Mesenchymal stem cell (in vitro differentiated cells and primary cell): ENCODE data around the gene ANXA8.

Experiments used
- DNase-seq: peaks from one replicate; pipeline ENCODE4 v3.0.0-alpha.2; 2013
- H2AFZ ChIP-seq: one replicate; pipeline ENCODE4 v1.6.1; 2013; ENCODE audit warnings: low read depth, mild to moderate bottlenecking, control low read depth, inconsistent platforms, low read length, moderate library complexity
- H2AK5ac ChIP-seq: 2 replicates; pipeline ENCODE4 v1.6.1; 2013; ENCODE audit warnings: low read length, moderate library complexity, mild to moderate bottlenecking, inconsistent platforms; ENCODE audit not compliant: severe bottlenecking
- H2BK120ac ChIP-seq: one replicate; pipeline ENCODE4 v1.6.1; 2013; ENCODE audit warnings: low read depth, mild to moderate bottlenecking, inconsistent platforms, low read length, moderate library complexity
- H2BK12ac ChIP-seq, 2 experiments: one replicate each; pipeline ENCODE4 v1.6.1; 2013; ENCODE audit warnings: inconsistent platforms in 2 of 2, low read length in 2 of 2, mild to moderate bottlenecking in 2 of 2, moderate library complexity in 2 of 2, control low read depth in 1 of 2
- H2BK15ac ChIP-seq: one replicate; pipeline ENCODE4 v1.6.1; 2013; ENCODE audit warnings: mild to moderate bottlenecking, low read depth, inconsistent platforms; ENCODE audit not compliant: poor library complexity, severe bottlenecking
- H2BK5ac ChIP-seq: 2 replicates; pipeline ENCODE4 v1.6.1; 2013; ENCODE audit warnings: low read depth, mild to moderate bottlenecking, low read length, control low read depth, inconsistent platforms; ENCODE audit not compliant: poor library complexity, severe bottlenecking
- H3K14ac ChIP-seq, 2 experiments: one replicate each; pipeline ENCODE4 v1.6.1; 2013; ENCODE audit warnings: inconsistent platforms in 2 of 2, low read length in 2 of 2, control low read depth in 1 of 2, mild to moderate bottlenecking in 1 of 2, moderate library complexity in 1 of 2
- H3K18ac ChIP-seq, 2 experiments: one replicate each; pipeline ENCODE4 v1.6.1; 2013; ENCODE audit warnings: inconsistent platforms in 2 of 2, low read length in 2 of 2, control low read depth in 1 of 2, low read depth in 1 of 2, mild to moderate bottlenecking in 1 of 2
- H3K23ac ChIP-seq, 2 experiments: one replicate each; pipeline ENCODE4 v1.6.1; 2013; ENCODE audit warnings: inconsistent platforms in 2 of 2, low read length in 2 of 2, mild to moderate bottlenecking in 2 of 2, moderate library complexity in 2 of 2, control low read depth in 1 of 2
- H3K27ac ChIP-seq: 2 replicates; pipeline ENCODE4 v1.5.1; 2013; ENCODE audit warnings: mild to moderate bottlenecking, moderate library complexity, low read length, control low read depth, inconsistent platforms; ENCODE audit not compliant: poor library complexity, severe bottlenecking
- H3K27me3 ChIP-seq, 2 experiments: 2 replicates each; pipeline versions ENCODE4 v1.6.1 to v1.7.0; 2013; ENCODE audit warnings: low read length in 2 of 2, mild to moderate bottlenecking in 2 of 2, moderate library complexity in 2 of 2, control low read depth in 1 of 2, inconsistent platforms in 1 of 2; ENCODE audit not compliant: control insufficient read depth in 1 of 2, insufficient read depth in 1 of 2
- H3K36me3 ChIP-seq, 2 experiments: 2 replicates each; pipeline versions ENCODE4 v1.6.1 to v1.7.0; 2013; ENCODE audit warnings: low read length in 2 of 2, control low read depth in 1 of 2, inconsistent platforms in 1 of 2, low read depth in 1 of 2, mild to moderate bottlenecking in 1 of 2; ENCODE audit not compliant: insufficient read depth in 2 of 2, control insufficient read depth in 1 of 2
- H3K4ac ChIP-seq, 2 experiments: one replicate each; pipeline ENCODE4 v1.6.1; 2013; ENCODE audit warnings: inconsistent platforms in 2 of 2, low read length in 2 of 2, mild to moderate bottlenecking in 2 of 2, moderate library complexity in 2 of 2, control low read depth in 1 of 2, low read depth in 1 of 2
- H3K4me1 ChIP-seq: 2 replicates; pipeline ENCODE4 v1.6.1; 2013; ENCODE audit warnings: low read depth, low read length, control low read depth; ENCODE audit not compliant: control insufficient read depth, insufficient read depth
- H3K4me2 ChIP-seq: 2 replicates; pipeline ENCODE4 v1.6.1; 2013; ENCODE audit warnings: low read length, mild to moderate bottlenecking, inconsistent platforms; ENCODE audit not compliant: poor library complexity, severe bottlenecking
- H3K4me3 ChIP-seq, 2 experiments: 2 replicates each; pipeline versions ENCODE4 v1.5.1 to v1.7.0; 2013; ENCODE audit warnings: low read length in 2 of 2, mild to moderate bottlenecking in 2 of 2, control low read depth in 1 of 2, low read depth in 1 of 2; ENCODE audit not compliant: insufficient read depth in 1 of 2
- H3K79me1 ChIP-seq: replicated peaks from 2 replicates; pipeline ENCODE4 v1.6.1; 2013; ENCODE audit warnings: mild to moderate bottlenecking, control low read depth, low read length, inconsistent platforms; ENCODE audit not compliant: poor library complexity, severe bottlenecking
- H3K9ac ChIP-seq: 2 replicates; pipeline ENCODE4 v1.7.0; 2013; ENCODE audit warnings: mild to moderate bottlenecking, low read length, moderate library complexity
- H3K9me3 ChIP-seq: 2 replicates; pipeline ENCODE4 v1.7.0; 2013; ENCODE audit warnings: mild to moderate bottlenecking, low read length; ENCODE audit not compliant: control insufficient read depth
- H4K8ac ChIP-seq: one replicate; pipeline ENCODE4 v1.6.1; 2013; ENCODE audit warnings: inconsistent platforms, mild to moderate bottlenecking, low read length, moderate library complexity
- H4K91ac ChIP-seq: one replicate; pipeline ENCODE4 v1.6.1; 2013; ENCODE audit warnings: mild to moderate bottlenecking, low read length, inconsistent platforms
- WGBS: methylation state at CpG from one replicate; pipeline ENCODE4 v1.1.7; 2013; ENCODE audit warnings: mixed read lengths; 5-methylcytosine and 5-hydroxymethylcytosine counted together

The ANXA8 gene

DNA sequence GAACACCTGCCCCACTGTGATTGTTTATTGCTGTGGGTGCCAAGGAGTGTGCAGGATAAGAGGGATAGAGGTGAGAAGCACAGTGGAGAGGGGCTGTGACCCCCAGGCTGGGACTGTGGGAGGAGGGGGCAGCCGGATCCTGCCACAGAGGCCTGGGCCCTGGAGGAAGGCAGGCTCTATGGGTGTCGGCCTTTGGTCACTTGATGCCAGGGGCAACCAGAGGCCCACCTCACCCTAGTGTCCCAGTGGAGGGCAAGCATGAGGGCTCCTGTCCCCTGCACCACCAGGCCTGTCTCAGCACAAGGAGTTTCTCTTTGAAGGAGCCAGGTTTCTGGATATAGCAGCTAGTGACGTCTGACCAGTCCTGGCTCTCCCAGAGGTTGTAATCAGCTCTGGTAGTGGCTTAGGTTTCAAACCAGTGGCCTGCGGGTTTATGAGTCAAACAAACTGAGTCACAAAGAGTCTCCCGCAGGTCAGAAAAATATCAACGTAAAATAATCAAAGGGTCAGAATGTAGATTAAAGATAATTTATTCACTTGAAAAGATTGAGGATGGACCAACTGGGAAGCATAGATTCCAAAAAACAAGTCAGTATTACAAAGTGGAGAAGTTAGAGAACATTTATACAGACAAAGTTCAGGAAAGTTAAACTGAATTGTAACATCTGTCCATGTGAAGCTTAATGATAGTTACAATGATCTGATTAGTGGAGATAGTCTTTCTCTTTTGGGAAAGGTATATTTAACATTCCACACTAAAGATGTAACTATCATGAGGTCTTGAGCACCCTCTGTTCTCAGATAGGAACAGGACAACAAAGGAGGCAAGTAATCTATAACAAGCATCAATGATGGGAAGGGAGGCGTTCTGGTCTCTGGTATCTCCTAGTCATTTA lies 62.6 kb downstream of the ANXA8 start:
- Histone ChIP-seq H3K4me1 (peaks cover 13% of the 10 kb centered on the region), H3K14ac (no peak overlapping the region), H3K18ac (no peak overlapping the region), H2AK5ac (peak overlapping the region; percentile 3), H4K91ac (no peak overlapping the region), H2BK5ac (no peak overlapping the region), H2BK12ac (no peak overlapping the region), H3K23ac (no peak overlapping the region), H3K27me3 (no peaks in the 10 kb centered on the region), H3K4ac (no peak overlapping the region), H3K27ac (no peak overlapping the region), H2BK15ac (no peak overlapping the region), H3K4me2 (no peak overlapping the region), H2AFZ (no peak overlapping the region), H3K9ac (no peak overlapping the region), H3K9me3 (no peaks in the 10 kb centered on the region), H3K79me1 (no peaks in the 10 kb centered on the region), H4K8ac (no peak overlapping the region), H2BK120ac (no peak overlapping the region), H3K4me3 (no peak overlapping the region), H3K36me3 (no peaks in the 10 kb centered on the region)
- DNase-seq, result peak; percentile 15
- 94% methylated on average over 7 of the region's 7 CpGs for WGBS

DNA sequence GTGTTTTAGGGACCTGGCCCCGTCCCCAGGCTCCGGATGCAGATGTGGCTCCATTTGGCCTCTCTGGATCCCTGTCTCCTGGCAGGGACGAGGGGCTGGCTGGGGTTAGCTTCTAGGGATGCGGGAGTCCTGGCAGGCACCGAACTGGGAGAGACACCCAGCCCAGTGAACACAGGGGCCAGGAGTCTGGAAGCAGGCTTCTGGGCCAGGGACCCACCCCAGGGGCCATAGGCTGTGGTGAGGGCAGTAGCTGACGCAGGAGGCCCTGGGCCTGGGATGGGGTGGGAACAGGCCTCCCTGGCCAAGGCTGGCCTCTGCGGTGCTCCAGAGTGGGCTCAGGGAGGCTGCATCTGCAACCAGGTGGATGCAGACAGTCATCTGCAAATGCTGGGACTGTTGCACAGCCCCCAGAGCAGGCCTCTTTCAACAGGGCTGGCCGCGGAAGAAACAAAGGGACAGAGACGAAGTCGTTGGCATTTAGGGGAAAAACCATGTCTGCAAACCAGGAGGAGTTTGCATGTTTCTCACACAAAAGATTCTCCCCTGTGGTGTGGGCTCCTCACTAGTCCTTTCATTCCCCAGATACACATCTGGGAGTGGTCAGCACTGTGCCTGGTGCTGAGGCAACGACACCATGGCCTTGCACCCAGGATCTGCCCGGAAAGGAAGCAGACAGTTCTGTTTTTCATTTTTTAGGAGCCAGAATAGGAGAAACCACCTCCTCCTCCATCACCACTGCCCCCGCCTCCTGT lies 63.4 kb downstream of the ANXA8 start:
- Histone ChIP-seq H3K18ac (no peak overlapping the region), H3K23ac (no peak overlapping the region), H3K4me1 (peaks cover 13% of the 10 kb centered on the region), H2BK5ac (no peak overlapping the region), H3K27me3 (peaks cover 0 to 7% of the 10 kb centered on the region in 2 experiments), H3K4me3 (no peak overlapping the region), H3K4ac (no peak overlapping the region), H2AFZ (no peak overlapping the region), H2BK15ac (no peak overlapping the region), H3K9me3 (no peaks in the 10 kb centered on the region), H3K79me1 (no peaks in the 10 kb centered on the region), H3K4me2 (no peak overlapping the region), H3K14ac (no peak overlapping the region), H2BK120ac (no peak overlapping the region), H2BK12ac (no peak overlapping the region), H3K27ac (no peak overlapping the region), H2AK5ac (peak overlapping the region; percentile 3), H3K36me3 (no peaks in the 10 kb centered on the region), H4K91ac (no peak overlapping the region), H4K8ac (no peak overlapping the region), H3K9ac (no peak overlapping the region)
- 81% methylated on average over 13 of the region's 14 CpGs for WGBS
- no peak for DNase-seq

DNA sequence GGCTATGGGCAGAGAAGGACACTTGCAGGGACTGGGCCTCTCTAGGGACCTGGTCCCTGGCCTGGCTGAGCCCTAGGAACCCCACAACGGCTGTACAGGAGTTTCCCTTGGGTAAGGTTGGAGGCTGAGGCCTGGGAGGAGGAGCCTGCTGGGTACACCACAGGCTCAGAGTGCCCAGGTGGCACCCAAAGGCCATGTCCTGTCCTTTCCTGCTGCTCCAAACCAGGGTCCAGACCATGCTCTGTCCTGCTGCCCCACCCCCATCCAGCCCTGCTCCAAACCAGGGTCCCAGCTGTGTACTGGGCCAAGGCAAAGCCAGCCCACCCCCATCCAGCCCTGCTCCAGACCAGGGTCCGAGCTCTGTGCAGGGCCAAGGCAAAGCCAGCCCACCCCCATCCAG lies 64.5 kb downstream of the ANXA8 start:
- Histone ChIP-seq H4K8ac (no peak overlapping the region), H2BK15ac (no peak overlapping the region), H3K4ac (no peak overlapping the region), H3K18ac (no peak overlapping the region), H3K27ac (no peak overlapping the region), H2BK5ac (no peak overlapping the region), H3K9ac (no peak overlapping the region), H3K4me3 (no peak overlapping the region), H3K36me3 (no peaks in the 10 kb centered on the region), H2BK120ac (no peak overlapping the region), H4K91ac (no peak overlapping the region), H3K23ac (no peak overlapping the region), H2AK5ac (no peak overlapping the region), H3K14ac (no peak overlapping the region), H3K27me3 (peaks cover 0 to 12% of the 10 kb centered on the region in 2 experiments), H3K4me1 (peaks cover 13% of the 10 kb centered on the region), H3K79me1 (no peaks in the 10 kb centered on the region), H3K9me3 (no peaks in the 10 kb centered on the region), H2BK12ac (no peak overlapping the region), H2AFZ (no peak overlapping the region), H3K4me2 (no peak overlapping the region)
- no peak for DNase-seq
- 85% methylated on average over 2 of the region's 2 CpGs for WGBS

DNA sequence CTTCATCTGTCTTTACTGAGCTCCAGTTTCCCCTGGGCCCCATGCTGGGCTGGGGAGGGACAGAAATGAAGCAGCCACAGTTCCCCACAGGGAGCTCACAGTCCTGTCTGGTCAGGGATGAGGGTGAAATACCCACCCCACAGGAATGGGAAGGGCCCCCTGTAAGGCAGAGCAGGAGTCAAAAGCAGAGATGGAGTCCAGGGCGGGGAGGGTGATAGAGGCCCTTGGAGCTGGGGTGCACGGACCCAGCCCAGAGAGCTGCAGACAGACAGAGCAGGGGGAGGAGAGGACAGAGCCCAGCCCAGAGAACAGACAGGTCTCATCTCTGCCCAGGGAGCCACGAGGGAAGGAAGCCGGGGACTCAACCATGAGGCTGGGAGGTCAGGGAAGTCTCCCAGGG lies 64.9 kb downstream of the ANXA8 start:
- no peak overlapping the region for H2AK5ac ChIP-seq
- no peak overlapping the region for H3K23ac ChIP-seq
- H3K9me3 ChIP-seq, result no peaks in the 10 kb centered on the region

More for the DNA sequence above, 64.9 kb downstream of the ANXA8 start:
- Histone ChIP-seq H3K27me3 (peaks cover 0 to 12% of the 10 kb centered on the region in 2 experiments), H3K4me2 (no peak overlapping the region), H2BK120ac (no peak overlapping the region), H3K14ac (no peak overlapping the region), H3K79me1 (no peaks in the 10 kb centered on the region), H2BK15ac (no peak overlapping the region), H3K9ac (no peak overlapping the region), H2BK12ac (no peak overlapping the region), H2AFZ (no peak overlapping the region), H3K4me1 (peaks cover 13% of the 10 kb centered on the region), H4K8ac (no peak overlapping the region), H3K36me3 (no peaks in the 10 kb centered on the region), H3K18ac (no peak overlapping the region), H3K27ac (no peak overlapping the region), H3K4me3 (no peak overlapping the region), H2BK5ac (no peak overlapping the region), H3K4ac (no peak overlapping the region), H4K91ac (no peak overlapping the region)
- WGBS, result 94% methylated on average over 4 of the region's 4 CpGs
- DNase-seq, result no peak
